ENCODE results near the gene PLA2G2C.

DNA sequence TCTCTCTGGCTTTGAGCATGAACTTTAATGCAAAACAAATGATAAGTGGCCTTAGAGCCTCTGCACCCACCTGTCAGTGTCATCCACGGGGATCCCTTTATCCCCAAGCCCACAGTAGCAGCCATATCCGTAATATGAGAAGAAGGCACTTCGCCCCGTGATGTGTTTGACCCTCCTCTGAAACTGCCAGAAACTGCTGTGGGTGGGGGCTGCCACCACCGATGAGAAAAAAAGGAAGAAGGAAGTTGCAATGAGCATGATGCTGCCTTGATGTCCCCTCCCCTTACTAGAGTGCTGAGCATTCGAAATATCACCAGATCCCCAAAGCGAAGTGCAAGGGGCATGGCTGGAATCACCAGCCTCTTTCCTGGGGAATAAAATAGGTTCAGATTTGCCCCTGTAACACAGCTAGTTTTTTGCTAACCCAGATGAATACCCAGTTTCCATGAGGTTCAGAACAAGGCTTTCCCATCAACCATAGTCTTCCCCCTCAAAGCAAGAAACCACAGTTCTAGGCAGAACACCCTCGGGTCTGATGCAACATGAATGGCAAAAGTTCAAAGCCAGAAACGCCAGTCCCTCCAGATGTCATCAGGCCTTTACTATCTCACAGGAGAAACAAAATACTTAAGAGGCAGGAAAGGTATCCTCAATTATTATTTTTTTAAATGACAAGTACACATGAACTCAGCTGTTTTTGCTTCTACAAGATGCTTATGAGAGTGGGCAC lies 11.2 kb downstream of the PLA2G2C start:
- TF ChIP-seq CTCF (IDR thresholded peaks at IDR 0.05; ENCODE audit: low read length) (no peak), EZH2phosphoT487 (IDR thresholded peaks at IDR 0.05; ENCODE audit: low read length) (no peak)
